Activated CD8-positive, alpha-beta T cell treated with anti-CD3 and anti-CD28 coated beads for 36 hours (primary cell): Measurements from ENCODE around the gene SMLR1. TPM values are rescaled to one million over a fixed set of nuclear protein-coding genes. Genes with fewer than 3 reads are reported as not detected.

Experiments
- ATAC-seq: fragments of 200-7000 bp; cut with Tn5 transposase; one replicate; pipeline ENCODE4 v1.10.0; 2021; ENCODE audit warnings: mild to moderate bottlenecking, moderate library complexity
- CTCF ChIA-PET: fragments of 350-600 bp; sonication (Branson Sonifier 250); formaldehyde crosslinking; loops from one replicate; lab custom pipeline; 2021; ENCODE audit warnings: antibody characterized with exemption; lab: Charles Lee
- POLR2A ChIA-PET: fragments of 350-600 bp; sonication (Branson Sonifier 250); formaldehyde crosslinking; loops from one replicate; lab custom pipeline; 2021; ENCODE audit warnings: antibody characterized with exemption; lab: Charles Lee
- DNase-seq: peaks from one replicate; pipeline ENCODE4 v3.0.0-alpha.2; 2020
- H3K27ac Mint-ChIP-seq: one replicate; pipeline ENCODE4 v1.8.0; 2021; ENCODE audit warnings: mild to moderate bottlenecking, mixed read lengths
- H3K27me3 Mint-ChIP-seq: one replicate; pipeline ENCODE4 v1.8.0; 2021; ENCODE audit warnings: mixed read lengths
- H3K36me3 Mint-ChIP-seq: one replicate; pipeline ENCODE4 v1.8.0; 2021; ENCODE audit warnings: low read depth, mixed read lengths
- H3K4me1 Mint-ChIP-seq: one replicate; pipeline ENCODE4 v1.8.0; 2021; ENCODE audit warnings: low read depth, mixed read lengths
- H3K4me3 Mint-ChIP-seq: one replicate; pipeline ENCODE4 v1.8.0; 2021; ENCODE audit warnings: mild to moderate bottlenecking, moderate library complexity, mixed read lengths
- H3K9me3 Mint-ChIP-seq: one replicate; pipeline ENCODE4 v1.8.0; 2021; ENCODE audit warnings: mixed read lengths
- CTCF ChIP-seq: fragments of 200-600 bp; IDR thresholded peaks from one replicate; pipeline ENCODE4 v1.8.0; 2022; ENCODE audit warnings: antibody characterized with exemption, mild to moderate bottlenecking
- intact Hi-C: fragments of 100-400 bp; cut with micrococcal nuclease; formaldehyde crosslinking; loops from one replicate; pipeline ENCODE4 v1.10.0; 2022
- total RNA-seq, 2 experiments: library from RNA; stranded (reverse); gene quantifications; one replicate each; pipeline ENCODE4 v1.2.3, GENCODE V29; 2021

SMLR1 gene
- total RNA-seq, 2 experiments from 2014 or later = not detected

- POLR2A ChIA-PET = no interaction called here
- ATAC-seq (peak; percentile 67), DNase-seq (peak; percentile 39)
- Mint-ChIP-seq H3K9me3 (peaks cover 3% of the 10 kb centered on the region), H3K27ac (no peak overlapping the region), H3K27me3 (no peaks in the 10 kb centered on the region), H3K36me3 (peaks cover 4% of the 10 kb centered on the region), H3K4me3 (no peak overlapping the region), H3K4me1 (peaks cover 45% of the 10 kb centered on the region)
- intact Hi-C loops = no loop called here
- TF ChIP-seq CTCF = no peak
- CTCF ChIA-PET = no interaction called here
These were observed 45.6 kb upstream of the SMLR1 start for GRCh38 chr6:130781557-130781956.

- ChIA-PET CTCF (no interaction called here), POLR2A (no interaction called here)
- no peak overlapping the region for H3K27ac Mint-ChIP-seq
- H3K36me3 Mint-ChIP-seq = peaks cover 4% of the 10 kb centered on the region
- ATAC-seq = no peak
- H3K27me3 Mint-ChIP-seq = no peaks in the 10 kb centered on the region
- no peak for TF ChIP-seq CTCF
- H3K4me1 Mint-ChIP-seq = peaks cover 42% of the 10 kb centered on the region
- no peak overlapping the region for H3K4me3 Mint-ChIP-seq
- H3K9me3 Mint-ChIP-seq = peaks cover 3% of the 10 kb centered on the region
- DNase-seq = no peak
- intact Hi-C loops = no loop called here
These were observed 43.6 kb upstream of the SMLR1 start for GRCh38 chr6:130783416-130784107.

- Mint-ChIP-seq H3K4me1 (peaks cover 5% of the 10 kb centered on the region), H3K27me3 (no peaks in the 10 kb centered on the region), H3K27ac (no peak overlapping the region), H3K9me3 (no peaks in the 10 kb centered on the region), H3K36me3 (no peaks in the 10 kb centered on the region), H3K4me3 (no peak overlapping the region)
- intact Hi-C loops = no loop called here
- ChIA-PET POLR2A (interaction anchor here (1.5 kb wide), 1 partner anchor 9 kb away, joined by 4 read pairs; no protein-coding TSS in a partner anchor), CTCF (interaction anchor here (1.4 kb wide), 1 partner anchor 90 kb away, joined by 4 read pairs; no protein-coding TSS in a partner anchor)
- TF ChIP-seq CTCF = no peak
- ATAC-seq = no peak
- no peak for DNase-seq
These were observed 39.3 kb upstream of the SMLR1 start for GRCh38 chr6:130787726-130788500.

GRCh38 chr6:130788954-130789353 is 38.3 kb upstream of the SMLR1 start:
- DNase-seq (no peak), ATAC-seq (no peak)
- Mint-ChIP-seq H3K4me3 (no peak overlapping the region), H3K27me3 (no peaks in the 10 kb centered on the region), H3K4me1 (peaks cover 7% of the 10 kb centered on the region), H3K27ac (no peak overlapping the region), H3K36me3 (no peaks in the 10 kb centered on the region), H3K9me3 (no peaks in the 10 kb centered on the region)
- intact Hi-C loops = no loop called here
- ChIA-PET POLR2A (no interaction called here), CTCF (no interaction called here)
- TF ChIP-seq CTCF = no peak
